C4-2B (cell line): Measurements from ENCODE around the gene NPAS3.

Experiments
- H3K27ac ChIP-seq: fragments of 450-650 bp; 2 replicates; pipeline ENCODE4 v1.5.1; 2017
- ZFX ChIP-seq: fragments of 450-650 bp; IDR thresholded peaks from 2 replicates; pipeline ENCODE4 v1.6.1; 2017
- TF ChIP-seq, protein P1 (sequence below): fragments of 450-650 bp; conservative IDR thresholded peaks from 2 replicates; pipeline ENCODE4 v1.5.1; 2017; ENCODE audit warnings: mild to moderate bottlenecking

The NPAS3 gene

GRCh38 chr14:33736299-33736825 is 797.7 kb downstream of the NPAS3 start:
- H3K27ac ChIP-seq, result no peak overlapping the region
- no peak for TF ChIP-seq ZFX
- TF ChIP-seq, protein P1, sequence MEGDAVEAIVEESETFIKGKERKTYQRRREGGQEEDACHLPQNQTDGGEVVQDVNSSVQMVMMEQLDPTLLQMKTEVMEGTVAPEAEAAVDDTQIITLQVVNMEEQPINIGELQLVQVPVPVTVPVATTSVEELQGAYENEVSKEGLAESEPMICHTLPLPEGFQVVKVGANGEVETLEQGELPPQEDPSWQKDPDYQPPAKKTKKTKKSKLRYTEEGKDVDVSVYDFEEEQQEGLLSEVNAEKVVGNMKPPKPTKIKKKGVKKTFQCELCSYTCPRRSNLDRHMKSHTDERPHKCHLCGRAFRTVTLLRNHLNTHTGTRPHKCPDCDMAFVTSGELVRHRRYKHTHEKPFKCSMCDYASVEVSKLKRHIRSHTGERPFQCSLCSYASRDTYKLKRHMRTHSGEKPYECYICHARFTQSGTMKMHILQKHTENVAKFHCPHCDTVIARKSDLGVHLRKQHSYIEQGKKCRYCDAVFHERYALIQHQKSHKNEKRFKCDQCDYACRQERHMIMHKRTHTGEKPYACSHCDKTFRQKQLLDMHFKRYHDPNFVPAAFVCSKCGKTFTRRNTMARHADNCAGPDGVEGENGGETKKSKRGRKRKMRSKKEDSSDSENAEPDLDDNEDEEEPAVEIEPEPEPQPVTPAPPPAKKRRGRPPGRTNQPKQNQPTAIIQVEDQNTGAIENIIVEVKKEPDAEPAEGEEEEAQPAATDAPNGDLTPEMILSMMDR, result no peak

DNA sequence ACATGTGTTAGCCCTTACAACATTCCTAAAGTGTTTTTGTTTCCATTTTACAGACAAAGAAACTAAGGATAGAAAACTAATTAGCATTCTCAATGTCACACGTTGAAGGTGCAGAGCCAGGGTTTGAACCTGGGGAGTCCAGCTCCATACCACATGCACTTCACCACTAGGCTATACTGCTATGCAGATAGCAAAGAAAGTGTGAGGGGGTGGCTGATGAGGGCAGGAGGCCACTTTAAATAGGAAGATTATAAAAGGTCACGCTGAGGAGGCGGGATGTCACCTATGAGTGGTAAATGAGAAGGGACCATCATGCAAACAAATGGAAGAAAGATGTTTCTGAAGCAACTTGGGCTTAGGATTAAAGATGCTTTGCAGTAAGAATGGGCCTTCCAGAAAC is 798.3 kb downstream of the NPAS3 start:
- TF ChIP-seq ZFX, result no peak
- TF ChIP-seq, protein P1, result no peak
- H3K27ac ChIP-seq, result no peak overlapping the region

- no peak overlapping the region for H3K27ac ChIP-seq
- TF ChIP-seq, protein P1, result no peak
- no peak for TF ChIP-seq ZFX
These were observed 798.8 kb downstream of the NPAS3 start for GRCh38 chr14:33737446-33737845.

- no peak overlapping the region for H3K27ac ChIP-seq
- TF ChIP-seq, protein P1, result no peak
- TF ChIP-seq ZFX, result no peak
These were observed 799.4 kb downstream of the NPAS3 start for GRCh38 chr14:33738029-33738428.

GRCh38 chr14:33738491-33738890 is 799.8 kb downstream of the NPAS3 start:
- TF ChIP-seq, protein P1, result no peak
- no peak for TF ChIP-seq ZFX
- no peak overlapping the region for H3K27ac ChIP-seq

DNA sequence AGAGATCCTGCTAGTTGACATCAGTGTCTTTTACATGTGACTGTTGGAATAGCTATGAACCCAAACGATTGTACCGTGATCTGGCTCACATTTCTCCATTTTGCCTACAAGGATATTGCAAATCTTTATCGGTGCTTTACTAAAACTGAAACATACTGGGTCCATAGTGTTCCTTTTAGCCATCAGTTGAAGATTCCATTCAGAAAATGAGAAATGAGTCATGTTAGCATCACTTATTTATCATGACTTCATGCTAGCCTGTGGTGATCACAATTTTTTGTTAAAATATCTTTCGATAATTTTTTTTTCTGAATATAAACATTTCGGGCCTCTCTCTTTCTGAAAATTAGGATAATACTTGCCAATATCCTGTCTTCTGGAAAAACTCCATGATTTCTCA is 801.9 kb downstream of the NPAS3 start:
- H3K27ac ChIP-seq, result no peak overlapping the region
- TF ChIP-seq, protein P1, result no peak
- no peak for TF ChIP-seq ZFX

DNA sequence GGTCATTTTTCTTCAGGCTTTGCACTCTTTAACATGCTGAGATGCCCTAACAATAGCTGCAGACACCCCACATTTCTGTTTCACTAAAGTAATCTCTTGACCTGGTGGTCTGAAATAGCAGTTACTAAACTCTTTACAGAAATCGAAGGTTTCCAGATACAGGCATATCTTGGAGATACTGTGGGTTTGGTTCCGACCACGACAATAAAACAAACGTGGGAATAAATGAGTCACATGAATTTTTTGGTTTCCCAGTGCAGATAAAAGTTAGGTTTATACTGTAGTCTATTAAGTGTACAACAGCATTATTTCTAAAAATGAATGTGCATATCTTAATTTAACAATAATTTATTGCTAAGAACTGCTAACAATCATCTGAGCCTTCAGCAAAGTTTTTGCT is 803.5 kb downstream of the NPAS3 start:
- no peak overlapping the region for H3K27ac ChIP-seq
- TF ChIP-seq, protein P1, result no peak
- TF ChIP-seq ZFX, result no peak
